ENCODE measurements around the gene NOP56. TPM values are rescaled to one million over a fixed set of nuclear protein-coding genes. Genes with fewer than 3 reads are reported as not detected.
A peak's percentile ranks its signal among the peaks of the same experiment; 100 is the strongest.

NOP56 gene
- total and polyA plus RNA-seq, 9 of the 15 experiments (the other 6 are each of a cell fraction or from before 2014, with no cell fraction given), result 295 to 697 (median 439) TPM

- Histone ChIP-seq H2AFZ (ENCODE audit: low read depth, low read length) (no peak overlapping the region), H3K79me2 (ENCODE audit: control insufficient read depth, insufficient read depth, low read length) (peaks cover 60% of the 10 kb centered on the region), H3K9me3 (replicated peaks; ENCODE audit: control insufficient read depth, insufficient read depth, low read depth, low read length) (no peaks in the 10 kb centered on the region), H3K27ac (ENCODE audit: extremely low read depth, low read depth, low read length) (no peak overlapping the region; the same call in 2 of the 3 replicates), H3K4me1 (replicated peaks in 1 of 2; ENCODE audit: control insufficient read depth in 2 of 2, insufficient read depth in 2 of 2, low read length in 2 of 2) (peaks cover 17 to 22% of the 10 kb centered on the region in 2 experiments; a peak in 4 of 5 replicates), H3K4me2 (ENCODE audit: insufficient read depth, low read length) (peak overlapping the region; percentile 97), H3K36me3 (ENCODE audit: control insufficient read depth, insufficient read depth, low read length) (peaks cover 79% of the 10 kb centered on the region), H4K20me1 (replicated peaks; ENCODE audit: control insufficient read depth, insufficient read depth, low read length) (peaks cover 42% of the 10 kb centered on the region), H3K9ac (ENCODE audit: insufficient read depth in 1 of 2, low read depth in 2 of 2, low read length in 2 of 2) (peak overlapping the region; percentile 82 to 94; a peak in 3 of 4 replicates), H3K9me1 (ENCODE audit: control insufficient read depth, insufficient read depth, low read length) (peaks cover 15% of the 10 kb centered on the region), H3K4me3 (peak overlapping the region; percentile 70; the same call in 1 of the 2 replicates), H3K27me3 (ENCODE audit: control insufficient read depth in 2 of 2, insufficient read depth in 2 of 2, low read length in 2 of 2) (no peaks in the 10 kb centered on the region)
- DNase-seq (ENCODE audit: extremely low read depth in 1 of 4, low spot score in 3 of 4) (no peak), ATAC-seq (no peak), FAIRE-seq (no peak)
- POLR2A ChIA-PET, result interaction anchor here (0.8 to 4.1 kb wide), 4 partner anchors 8 to 263 kb away, joined by 3 to 46 read pairs (median 5); partner anchors contain the start of gene IDH3B
- TF ChIP-seq JUND (IDR thresholded peaks at IDR 0.05; ENCODE audit: borderline replicate concordance, low read depth, low read length) (no peak), JUND (tag; IDR thresholded peaks at IDR 0.05; ENCODE audit: borderline replicate concordance, low read depth, low read length) (no peak), KDM5B (IDR thresholded peaks at IDR 0.05; ENCODE audit: insufficient replicate concordance, low read depth, low read length) (peak; percentile 31), RBFOX2 (IDR thresholded peaks at IDR 0.05; ENCODE audit: low read depth, low read length) (peak; percentile 73), ZFPM2 (CRISPR knock-in tag; IDR thresholded peaks at IDR 0.05) (no peak), SRF (CRISPR knock-in tag; IDR thresholded peaks at IDR 0.05) (no peak), MTA1 (IDR thresholded peaks at IDR 0.05; ENCODE audit: borderline replicate concordance) (no peak), UBTF (IDR thresholded peaks at IDR 0.05; ENCODE audit: borderline replicate concordance in 1 of 2, low read depth in 2 of 2, low read length in 2 of 2) (no peak), MITF (IDR thresholded peaks at IDR 0.05) (no peak), TAF15 (IDR thresholded peaks at IDR 0.05; ENCODE audit: low read depth, low read length) (0 out of 2 replicates have a peak, but pooled peaks have one; percentile 46)
- in situ Hi-C loops (cut with MboI), result no loop called here
- BruUV-seq (replicated peaks), result no TSS peak
- intact Hi-C loops (cut with micrococcal nuclease), result no loop called here
- 79% methylated on average over 15 of the region's 17 CpGs for WGBS (ENCODE audit: insufficient coverage, low coverage, missing lambda C conversion rate)
- CTCF ChIA-PET (ENCODE audit: low intra/inter-chr PET ratio), result no interaction called here
Observed at GRCh38 chr20:2655331-2656116, 3.1 kb downstream of the NOP56 start.

Data from K562 (cell line).